ENCODE measurements around the gene LCN12. TPM values are rescaled to one million over a fixed set of nuclear protein-coding genes. Genes with fewer than 3 reads are reported as not detected.

The LCN12 gene
- total RNA-seq, 1 donor from 2014 or later, result 1.5 TPM

DNA sequence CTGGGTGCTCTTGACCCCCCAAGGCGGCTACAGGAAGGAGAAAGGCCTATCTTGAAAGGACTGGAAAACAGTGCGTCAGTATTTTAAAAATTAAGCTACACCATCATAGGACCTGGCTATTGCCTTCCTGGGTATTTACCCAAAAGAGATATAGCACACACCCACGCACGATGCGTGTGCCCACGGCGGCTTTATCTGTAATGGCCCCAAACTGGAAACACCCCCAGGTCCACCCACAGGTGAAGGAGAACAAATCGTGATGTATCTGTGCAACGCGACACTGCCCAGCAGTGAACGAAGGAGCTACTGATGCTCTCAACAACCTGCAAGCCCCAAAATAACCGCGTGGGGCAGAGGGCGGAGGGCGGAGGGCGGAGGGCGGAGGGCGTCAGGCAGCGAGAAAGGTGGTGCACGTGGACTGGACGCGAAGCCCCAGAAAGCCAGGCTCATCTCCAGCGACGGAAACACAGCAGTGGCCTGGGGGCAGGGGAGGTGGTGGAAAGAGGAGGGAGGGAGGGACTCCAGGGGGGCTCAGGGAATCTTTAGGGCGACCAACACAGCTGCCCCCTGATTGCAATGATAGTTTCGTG is 12.9 kb downstream of the LCN12 start:
- H3K4me3 Mint-ChIP-seq (ENCODE audit: unreplicated experiment), result no peak overlapping the region
- H3K4me1 Mint-ChIP-seq (ENCODE audit: unreplicated experiment), result no peaks in the 10 kb centered on the region
- H3K36me3 Mint-ChIP-seq (ENCODE audit: low read depth, unreplicated experiment), result no peaks in the 10 kb centered on the region
- DNase-seq (ENCODE audit: low spot score), result no peak
- H3K27ac Mint-ChIP-seq (ENCODE audit: unreplicated experiment), result no peak overlapping the region
- TF ChIP-seq CTCF (IDR thresholded peaks at IDR 0.05; ENCODE audit: unreplicated experiment), result no peak
- H3K9me3 Mint-ChIP-seq (ENCODE audit: unreplicated experiment), result no peaks in the 10 kb centered on the region
- H3K27me3 Mint-ChIP-seq (ENCODE audit: unreplicated experiment), result peaks cover 6% of the 10 kb centered on the region

DNA sequence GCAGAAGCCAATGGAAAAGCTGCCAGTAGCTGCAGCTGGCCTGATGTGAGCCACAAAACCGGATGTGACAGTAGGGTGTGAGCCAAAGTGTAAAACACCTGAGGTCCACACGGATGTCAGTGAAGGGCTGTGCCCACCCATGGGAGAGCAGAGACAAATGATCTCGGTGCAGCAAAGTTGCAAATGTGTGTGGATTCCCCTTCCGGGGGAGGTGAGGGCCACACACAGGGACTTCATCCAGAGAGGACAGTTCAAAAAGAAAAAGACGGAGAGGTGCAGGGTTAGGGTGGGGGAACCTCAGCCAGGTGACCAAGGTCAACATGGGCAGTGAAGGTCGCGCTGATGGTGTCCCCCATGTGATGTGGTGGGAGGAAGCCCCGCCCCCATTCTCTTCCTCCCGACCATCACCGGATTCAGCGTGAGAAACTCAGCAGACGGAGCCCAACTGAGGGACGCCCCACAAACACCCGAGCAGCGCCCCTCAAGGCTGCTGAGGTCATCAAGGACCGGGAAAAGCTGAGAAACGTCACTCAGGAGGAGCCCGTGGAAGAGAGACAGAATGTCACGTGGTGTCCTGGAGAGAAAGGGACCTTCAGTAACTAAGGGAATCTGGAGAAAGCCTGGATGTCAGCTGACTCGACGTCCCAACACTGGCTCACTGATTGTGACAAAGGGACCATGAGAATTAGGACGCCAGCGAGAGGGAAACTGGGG is 13.9 kb downstream of the LCN12 start:
- H3K4me1 Mint-ChIP-seq (ENCODE audit: unreplicated experiment), result no peaks in the 10 kb centered on the region
- no peaks in the 10 kb centered on the region for H3K36me3 Mint-ChIP-seq (ENCODE audit: low read depth, unreplicated experiment)
- peaks cover 6% of the 10 kb centered on the region for H3K27me3 Mint-ChIP-seq (ENCODE audit: unreplicated experiment)
- DNase-seq (ENCODE audit: low spot score), result no peak
- TF ChIP-seq CTCF (IDR thresholded peaks at IDR 0.05; ENCODE audit: unreplicated experiment), result no peak
- H3K27ac Mint-ChIP-seq (ENCODE audit: unreplicated experiment), result no peak overlapping the region
- H3K9me3 Mint-ChIP-seq (ENCODE audit: unreplicated experiment), result no peaks in the 10 kb centered on the region
- no peak overlapping the region for H3K4me3 Mint-ChIP-seq (ENCODE audit: unreplicated experiment)

GRCh38 chr9:136968333-136969127 is 16.5 kb downstream of the LCN12 start:
- no peaks in the 10 kb centered on the region for H3K36me3 Mint-ChIP-seq (ENCODE audit: low read depth, unreplicated experiment)
- no peak overlapping the region for H3K27ac Mint-ChIP-seq (ENCODE audit: unreplicated experiment)
- no peaks in the 10 kb centered on the region for H3K4me1 Mint-ChIP-seq (ENCODE audit: unreplicated experiment)
- peaks cover 6% of the 10 kb centered on the region for H3K27me3 Mint-ChIP-seq (ENCODE audit: unreplicated experiment)
- DNase-seq (ENCODE audit: low spot score), result no peak
- H3K4me3 Mint-ChIP-seq (ENCODE audit: unreplicated experiment), result no peak overlapping the region
- no peak for TF ChIP-seq CTCF (IDR thresholded peaks at IDR 0.05; ENCODE audit: unreplicated experiment)
- no peaks in the 10 kb centered on the region for H3K9me3 Mint-ChIP-seq (ENCODE audit: unreplicated experiment)

DNA sequence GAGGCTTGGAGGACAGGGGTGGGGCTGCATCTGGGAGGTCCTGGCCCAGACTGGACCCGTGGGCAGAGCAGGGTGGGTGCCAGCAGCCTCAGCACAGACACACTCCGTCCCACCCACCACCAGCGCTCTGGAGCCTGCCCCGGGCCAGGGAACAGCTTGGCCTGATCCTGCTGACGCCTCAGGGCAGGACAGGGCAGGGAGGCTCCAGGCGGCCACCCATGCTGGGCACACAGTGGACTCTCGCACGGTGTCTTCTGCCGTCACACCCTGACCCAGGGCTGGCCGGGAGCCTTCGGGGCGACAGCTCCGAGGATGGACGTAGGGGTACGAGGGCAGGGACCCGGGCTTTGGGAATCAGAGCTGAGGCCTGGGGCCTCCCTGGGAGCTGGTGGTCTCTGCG is 17.1 kb downstream of the LCN12 start:
- H3K4me3 Mint-ChIP-seq (ENCODE audit: unreplicated experiment), result no peak overlapping the region
- H3K4me1 Mint-ChIP-seq (ENCODE audit: unreplicated experiment), result no peaks in the 10 kb centered on the region
- no peaks in the 10 kb centered on the region for H3K9me3 Mint-ChIP-seq (ENCODE audit: unreplicated experiment)
- H3K36me3 Mint-ChIP-seq (ENCODE audit: low read depth, unreplicated experiment), result no peaks in the 10 kb centered on the region
- DNase-seq (ENCODE audit: low spot score), result no peak
- no peak overlapping the region for H3K27ac Mint-ChIP-seq (ENCODE audit: unreplicated experiment)
- no peak for TF ChIP-seq CTCF (IDR thresholded peaks at IDR 0.05; ENCODE audit: unreplicated experiment)
- peaks cover 6% of the 10 kb centered on the region for H3K27me3 Mint-ChIP-seq (ENCODE audit: unreplicated experiment)

- TF ChIP-seq CTCF (IDR thresholded peaks at IDR 0.05; ENCODE audit: unreplicated experiment), result no peak
- Mint-ChIP-seq H3K4me3 (ENCODE audit: unreplicated experiment) (no peak overlapping the region), H3K4me1 (ENCODE audit: unreplicated experiment) (no peaks in the 10 kb centered on the region), H3K27ac (ENCODE audit: unreplicated experiment) (no peak overlapping the region), H3K36me3 (ENCODE audit: low read depth, unreplicated experiment) (no peaks in the 10 kb centered on the region), H3K27me3 (ENCODE audit: unreplicated experiment) (peaks cover 6% of the 10 kb centered on the region), H3K9me3 (ENCODE audit: unreplicated experiment) (no peaks in the 10 kb centered on the region)
- no peak for DNase-seq (ENCODE audit: low spot score)
Observed at GRCh38 chr9:136969774-136970173, 17.7 kb downstream of the LCN12 start.

Data from endothelial cell (in vitro differentiated cells).